Stimulated activated CD8-positive, alpha-beta memory T cell treated with anti-CD3 and anti-CD28 coated beads, Interleukin-4, amount 100 ng/mL, for 24 hours (primary cell): ENCODE results near the gene OR51A2.
"Not testable (repeated sequence)": the region's sequence is repeated elsewhere in the genome, so short reads cannot be mapped to it uniquely, and the experiment has no call there.

Source experiments
- DNase-seq: peaks from one replicate; pipeline ENCODE4 v3.0.0-alpha.2; 2020; ENCODE audit warnings: low read depth

The OR51A2 gene, protein sequence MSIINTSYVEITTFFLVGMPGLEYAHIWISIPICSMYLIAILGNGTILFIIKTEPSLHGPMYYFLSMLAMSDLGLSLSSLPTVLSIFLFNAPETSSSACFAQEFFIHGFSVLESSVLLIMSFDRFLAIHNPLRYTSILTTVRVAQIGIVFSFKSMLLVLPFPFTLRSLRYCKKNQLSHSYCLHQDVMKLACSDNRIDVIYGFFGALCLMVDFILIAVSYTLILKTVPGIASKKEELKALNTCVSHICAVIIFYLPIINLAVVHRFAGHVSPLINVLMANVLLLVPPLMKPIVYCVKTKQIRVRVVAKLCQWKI

DNA sequence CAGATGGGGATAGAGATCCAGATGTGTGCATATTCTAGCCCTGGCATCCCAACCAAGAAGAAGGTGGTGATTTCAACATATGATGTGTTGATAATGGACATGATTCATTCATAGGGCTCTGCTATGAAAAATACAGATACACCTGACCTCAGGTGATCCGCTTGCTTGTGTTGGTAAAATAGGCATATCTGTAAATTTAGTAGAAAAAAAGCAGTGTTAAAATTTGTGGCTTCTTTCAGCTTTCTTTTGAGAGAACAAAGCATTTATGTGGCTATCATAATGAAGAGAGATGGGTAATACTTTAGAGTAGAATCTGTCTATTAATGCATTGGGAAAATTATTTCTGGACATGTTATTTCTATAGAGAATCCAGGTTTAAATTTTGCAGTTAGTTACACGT lies at the start of gene OR51A2:
TSS of gene OR51A2 (minus strand) at position 101 of the 400 bp plus-strand sequence. CDS start at position 101, 0 bp downstream.
- DNase-seq, result not testable (repeated sequence)

DNA sequence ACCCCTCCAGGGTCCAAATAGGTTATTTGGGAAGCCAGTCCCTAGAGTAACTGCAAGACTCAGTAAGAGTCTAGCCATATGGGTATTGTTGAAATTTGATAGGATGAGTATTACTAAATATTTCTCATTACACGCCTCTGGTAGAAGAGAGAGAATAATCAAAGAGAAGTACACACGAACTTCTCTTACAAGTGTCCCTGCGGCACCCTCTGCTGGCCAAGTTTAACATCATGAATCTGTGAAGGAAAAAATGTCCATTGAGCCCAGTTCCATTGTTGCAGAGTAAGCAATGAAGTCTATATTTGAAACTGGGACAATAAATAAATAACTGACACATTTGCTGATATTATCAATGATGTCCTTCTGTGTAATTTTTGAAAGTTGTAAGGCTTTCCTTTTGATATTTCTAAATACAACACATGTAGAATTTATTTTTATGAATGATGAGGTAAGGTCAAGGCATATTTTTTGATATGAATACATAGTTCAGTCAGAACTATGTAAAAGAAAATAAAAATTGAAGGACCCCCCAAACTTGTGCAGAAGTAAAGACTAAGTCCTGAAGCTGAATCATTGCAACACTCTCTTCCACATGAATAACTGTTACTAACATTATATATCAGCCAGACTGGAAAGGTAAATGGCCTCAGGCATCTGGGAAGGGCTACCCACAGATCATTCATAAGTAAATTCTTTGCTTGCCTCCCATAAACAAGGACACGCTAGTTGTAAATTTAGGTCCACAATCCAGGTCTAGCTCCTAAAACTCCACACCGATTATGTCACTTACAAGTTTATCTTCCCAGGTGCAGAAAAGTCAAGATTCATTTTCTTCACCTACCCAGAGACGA lies 49.1 kb upstream of the OR51A2 start:
- DNase-seq, result no peak

DNA sequence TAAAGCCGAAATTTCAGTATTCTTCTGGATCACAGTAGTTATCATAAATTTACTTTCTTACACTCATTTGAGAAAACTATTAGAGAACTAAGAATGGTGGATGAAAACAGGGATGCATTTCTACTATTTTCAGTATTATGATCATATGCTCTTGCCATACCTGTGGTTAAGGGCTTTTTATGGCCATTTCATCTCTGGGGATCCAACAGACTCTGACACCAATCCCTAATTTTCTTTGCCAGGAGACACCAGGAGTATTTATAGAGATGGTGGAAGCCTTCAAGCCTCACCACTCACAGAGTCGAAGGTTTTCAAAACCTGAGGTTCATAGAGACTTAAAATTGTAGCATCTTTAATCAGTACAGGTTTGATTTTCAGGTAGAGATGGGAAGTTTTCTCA lies 39.0 kb upstream of the OR51A2 start, which contains the start of gene OR51L1:
TSS of gene OR51L1 (plus strand) at position 301 of the 400 bp plus-strand sequence. CDS start 4,132 bp downstream, outside the sequence.
- no peak for DNase-seq

DNA sequence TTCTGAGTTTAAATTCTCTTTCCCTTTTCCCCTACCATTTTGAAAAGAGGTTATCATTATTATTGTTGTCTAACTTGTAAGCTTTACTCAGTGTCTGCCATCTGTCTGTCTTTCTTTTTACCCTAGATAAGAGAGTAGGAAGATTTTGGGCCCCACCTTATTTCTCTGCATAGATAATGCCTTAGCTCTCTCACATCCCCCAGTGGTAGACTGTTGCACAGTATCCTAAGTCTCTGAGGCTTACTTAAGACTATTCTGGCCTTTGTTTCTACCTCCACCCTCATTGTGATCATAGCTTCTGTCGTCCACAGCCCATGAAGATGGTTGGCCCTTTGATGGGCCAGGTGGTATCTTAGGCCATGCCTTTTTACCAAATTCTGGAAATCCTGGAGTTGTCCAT lies 35.5 kb upstream of the OR51A2 start:
- no peak for DNase-seq

DNA sequence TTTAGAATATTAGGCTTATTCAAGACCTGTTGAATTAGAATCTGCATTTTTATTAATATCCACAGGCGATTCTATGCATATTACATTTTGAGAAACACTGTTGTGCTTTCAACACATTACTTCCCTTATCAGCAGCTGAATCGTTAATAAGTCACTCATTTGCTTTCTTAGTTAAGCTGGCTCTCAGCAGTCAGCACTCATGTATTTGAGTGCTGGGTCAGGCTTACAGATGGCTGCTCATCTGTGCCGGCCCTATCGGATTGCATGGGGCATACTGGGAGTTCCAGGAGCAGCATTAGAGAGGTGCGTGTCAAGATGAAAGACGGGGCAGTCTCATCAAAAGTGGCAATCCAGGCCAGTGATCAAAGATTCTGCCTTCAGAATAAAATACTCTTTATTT lies 28.3 kb upstream of the OR51A2 start:
- no peak for DNase-seq

DNA sequence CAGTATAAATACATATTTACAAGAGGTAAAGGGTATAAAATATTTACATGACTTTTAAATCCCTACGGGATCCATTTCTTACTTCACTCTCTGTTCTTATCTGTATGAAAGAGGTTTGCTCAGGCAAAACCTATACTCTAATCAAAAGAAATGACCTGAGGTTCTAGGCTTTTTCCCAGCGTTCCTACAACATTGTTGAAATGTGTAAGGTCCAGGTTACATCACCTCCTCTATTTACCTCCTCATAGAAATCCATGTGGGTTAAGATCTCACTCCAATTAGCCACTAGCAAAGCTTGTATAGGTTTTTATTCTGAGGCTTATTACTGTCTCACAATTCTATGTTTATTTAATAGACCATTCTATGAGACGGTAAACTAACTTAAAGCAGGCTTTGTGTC lies 27.2 kb upstream of the OR51A2 start:
- DNase-seq, result no peak

DNA sequence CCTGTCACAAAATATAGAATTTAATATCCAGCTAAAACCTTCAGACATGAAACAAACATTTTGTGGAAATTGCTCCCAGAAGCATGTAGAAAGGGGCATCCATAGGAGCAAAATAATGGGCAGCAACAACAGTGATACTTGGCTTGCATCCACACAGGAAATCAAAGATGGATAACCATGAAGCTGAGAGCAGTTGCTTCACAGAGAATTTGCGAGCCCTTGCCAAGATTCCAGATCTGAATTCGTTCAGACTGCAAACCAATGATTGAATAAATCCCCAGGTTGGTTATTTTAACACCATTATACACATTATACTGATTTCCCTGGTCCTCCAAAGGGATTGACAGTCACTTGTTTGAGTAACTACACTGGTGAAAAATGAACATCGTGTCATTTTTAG lies 23.5 kb upstream of the OR51A2 start:
- no peak for DNase-seq

DNA sequence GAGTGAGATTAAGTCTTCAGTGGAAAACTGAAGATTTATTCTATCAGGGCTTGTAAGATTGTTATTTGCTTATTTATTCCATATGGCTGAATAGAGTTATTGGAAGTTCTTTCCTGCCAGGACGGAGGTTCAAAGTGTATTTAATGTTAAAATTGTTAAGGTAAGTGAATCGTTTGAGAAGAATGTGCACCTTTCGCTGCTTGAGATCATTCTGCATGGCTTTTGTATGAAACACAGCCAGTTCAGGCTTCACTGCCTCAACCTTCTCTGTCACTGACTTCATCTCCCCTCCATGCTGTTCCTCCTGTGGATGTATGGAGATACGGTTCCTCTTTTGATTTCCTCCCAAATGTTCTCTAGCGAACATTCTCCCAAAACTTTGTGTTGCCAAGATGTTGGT lies 19.9 kb upstream of the OR51A2 start:
- no peak for DNase-seq

DNA sequence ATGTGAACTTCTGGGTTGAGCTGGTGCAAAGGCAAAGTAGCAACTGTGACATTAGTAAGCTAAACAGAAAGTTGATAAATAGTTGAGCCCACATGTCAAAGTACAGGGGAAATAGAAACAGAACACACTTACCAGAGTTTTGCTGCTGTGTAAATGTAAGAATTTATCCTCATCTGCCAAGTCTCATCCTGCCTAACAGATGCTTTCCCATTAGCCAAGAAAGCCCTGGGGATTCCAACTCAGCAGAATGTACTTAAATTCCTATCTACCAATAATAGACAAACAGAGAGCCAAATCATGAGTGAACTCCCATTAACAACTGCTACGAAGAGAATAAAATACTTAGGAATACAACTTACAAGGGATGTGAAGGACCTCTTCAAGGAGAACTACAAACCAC lies 7.3 kb upstream of the OR51A2 start:
- DNase-seq, result no peak

DNA sequence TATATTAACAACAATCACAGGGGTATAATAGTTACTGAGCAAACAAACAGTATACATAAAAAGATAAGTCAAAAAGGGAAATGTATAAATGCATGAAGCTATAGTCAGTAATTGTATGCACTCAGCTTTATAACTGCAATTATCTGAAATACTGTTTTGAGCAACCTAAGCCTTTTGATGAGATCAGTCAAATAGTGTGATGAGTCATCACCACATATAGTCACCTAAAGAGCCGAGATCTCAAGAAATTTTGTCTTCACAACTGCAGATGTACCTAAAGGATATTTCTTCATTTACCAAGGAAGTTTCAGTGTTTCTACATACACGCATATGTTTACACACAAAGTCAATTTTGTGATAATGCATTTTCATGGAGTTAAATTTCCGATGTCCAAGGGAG lies 5.4 kb upstream of the OR51A2 start:
- DNase-seq, result no peak

DNA sequence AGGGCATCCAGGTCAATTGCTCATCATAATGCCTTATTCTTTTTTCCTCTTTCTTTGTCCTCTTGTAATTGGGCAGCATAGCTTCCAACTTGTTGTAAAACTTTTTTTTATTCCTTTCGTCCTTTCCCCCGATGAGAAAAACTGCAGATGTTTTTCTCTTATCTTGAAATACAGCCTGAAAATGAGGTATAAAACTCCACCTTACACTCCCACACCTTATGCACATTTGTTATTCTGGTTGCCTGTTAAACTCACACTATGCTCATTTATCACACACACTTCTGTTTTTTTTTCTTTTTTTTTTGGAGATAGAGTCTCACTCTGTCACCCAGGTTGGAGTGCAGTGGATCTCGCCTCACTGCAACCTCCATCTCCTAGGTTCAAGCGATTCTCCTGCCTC lies 1.9 kb upstream of the OR51A2 start:
- no peak for DNase-seq

DNA sequence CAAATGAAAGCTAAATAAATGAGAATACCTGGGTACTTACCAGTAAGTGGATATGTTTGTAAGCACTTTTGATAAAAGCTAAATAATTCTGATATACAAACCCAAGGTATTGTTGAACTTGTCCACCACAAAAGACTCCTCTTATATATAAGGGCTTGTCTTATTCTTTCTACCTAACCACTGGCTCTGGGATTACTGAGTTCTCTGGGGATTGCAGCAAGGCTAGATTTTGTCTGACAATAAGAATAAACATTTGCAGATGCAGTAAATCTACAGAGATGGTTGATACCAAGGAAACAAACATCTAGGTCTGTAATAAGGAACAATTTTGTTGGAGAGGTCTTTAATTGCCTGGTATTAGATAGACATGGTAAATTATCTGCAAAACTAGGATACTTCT lies 8.0 kb downstream of the OR51A2 start, which contains the start of gene OR51A4:
TSS of gene OR51A4 (minus strand) at position 101 of the 400 bp plus-strand sequence. CDS start 505 bp downstream, outside the sequence.
- DNase-seq, result no peak

DNA sequence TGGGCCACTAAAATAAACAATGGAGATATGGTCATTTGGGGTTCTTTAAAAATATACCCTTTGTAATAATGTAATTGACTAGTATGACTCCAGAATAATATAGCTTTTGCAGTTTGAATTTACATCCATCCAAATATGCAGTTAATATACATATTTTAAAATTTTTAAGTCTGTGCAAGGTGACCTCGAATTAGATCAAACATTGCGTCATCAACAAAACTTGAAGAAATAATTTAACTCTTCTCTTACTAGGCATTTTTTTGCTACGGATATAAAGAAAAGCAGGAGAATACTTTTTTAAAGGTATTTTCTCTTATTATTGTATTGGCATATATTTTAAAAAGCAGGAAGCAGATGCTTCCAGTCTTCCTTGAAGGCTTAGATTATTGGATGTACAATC lies 18.8 kb downstream of the OR51A2 start:
- DNase-seq, result no peak

DNA sequence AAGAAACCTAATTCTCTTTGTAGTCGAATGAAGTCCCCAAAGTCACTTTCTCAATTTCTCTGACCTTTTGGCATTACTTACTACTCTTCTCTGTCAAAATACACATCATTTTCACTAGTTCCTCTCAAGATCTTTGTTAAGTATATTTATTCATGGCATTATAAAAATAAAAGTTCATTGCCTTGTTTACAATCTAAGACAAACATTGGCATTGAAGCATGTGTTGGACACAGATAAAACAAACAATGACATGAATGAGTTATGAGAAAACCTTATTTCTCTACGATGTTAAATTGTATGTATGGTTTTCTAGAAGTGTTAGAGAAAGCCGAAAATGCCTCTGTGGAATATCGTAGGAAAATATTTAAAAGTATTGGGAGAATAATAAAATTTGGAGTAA lies 22.8 kb downstream of the OR51A2 start:
- DNase-seq, result no peak

DNA sequence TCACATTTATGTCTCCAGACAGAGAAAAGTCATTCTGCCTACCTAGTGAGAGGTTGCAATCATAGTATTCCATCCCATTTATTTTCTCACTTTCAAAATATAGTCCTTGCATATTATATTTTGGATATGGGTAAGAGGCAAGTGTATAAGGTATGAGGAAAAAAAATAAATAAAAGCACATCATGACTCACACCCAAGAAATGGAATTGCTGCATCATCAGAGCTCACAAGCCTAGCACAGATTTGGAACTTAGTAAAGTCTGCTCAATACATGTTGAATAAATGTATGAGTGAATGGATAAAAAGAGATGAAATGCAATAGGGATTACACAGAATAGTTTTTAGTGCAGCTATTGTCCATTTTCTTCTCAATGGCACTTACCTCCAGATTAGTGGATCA lies 28.9 kb downstream of the OR51A2 start:
- no peak for DNase-seq

DNA sequence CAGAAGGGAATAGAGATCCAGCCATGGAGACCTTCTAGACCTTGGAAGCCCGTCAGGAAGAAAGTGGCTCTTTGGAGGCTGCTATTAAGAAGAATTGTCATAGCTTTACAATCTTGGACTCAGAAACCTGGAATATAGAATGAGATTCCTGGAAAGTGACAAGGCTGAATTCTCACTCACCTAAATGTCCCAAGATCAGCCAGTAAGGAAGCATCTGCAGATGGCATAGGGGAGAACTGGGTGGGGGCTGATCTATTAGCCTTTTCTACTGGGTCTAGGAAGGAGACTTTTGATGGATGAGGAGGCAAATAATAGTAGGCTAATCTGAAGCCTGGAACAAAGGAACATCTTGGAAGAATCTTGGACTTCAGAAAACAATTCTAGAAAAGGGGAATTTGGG lies 31.3 kb downstream of the OR51A2 start, which contains the start of gene OR51G1:
TSS of gene OR51G1 (minus strand) at position 101 of the 400 bp plus-strand sequence. CDS start at position 101, 0 bp downstream.
- DNase-seq, result no peak

DNA sequence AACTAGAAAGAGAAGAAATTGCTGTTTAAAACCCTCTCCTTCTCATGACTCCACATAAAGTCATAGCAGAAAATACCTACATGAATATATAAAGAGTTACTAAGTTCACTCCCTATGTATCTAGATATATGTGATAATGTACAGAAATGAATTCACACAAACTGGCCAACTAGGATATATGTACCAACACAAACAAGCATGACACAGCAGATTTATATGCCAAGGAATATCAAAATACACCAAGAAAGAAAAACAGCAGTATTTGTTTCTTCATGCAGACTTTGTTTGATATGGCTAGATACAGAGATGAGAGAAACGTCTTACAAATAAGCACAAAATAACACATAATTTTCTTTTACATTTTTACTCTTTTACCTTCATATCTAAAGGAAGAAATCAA lies 33.2 kb downstream of the OR51A2 start:
- DNase-seq, result no peak

DNA sequence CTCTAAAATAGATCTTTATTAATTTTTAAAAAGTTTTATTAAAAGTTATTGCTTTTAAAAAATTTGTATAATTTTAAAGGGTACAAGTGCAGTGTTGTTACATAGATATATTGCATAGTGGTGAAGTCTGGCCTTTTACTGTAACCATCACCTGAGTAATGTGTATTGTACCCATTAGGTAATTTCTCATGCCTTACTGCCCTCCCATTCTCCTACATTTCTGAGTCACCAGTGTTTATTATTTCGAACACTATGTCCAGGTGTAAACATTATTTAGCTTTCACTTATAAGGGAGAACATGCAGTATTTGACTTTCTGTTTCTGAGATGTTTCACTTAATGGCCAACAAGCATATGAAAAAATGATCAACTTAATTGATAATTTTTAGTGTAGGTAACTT lies 33.7 kb downstream of the OR51A2 start:
- DNase-seq, result no peak

DNA sequence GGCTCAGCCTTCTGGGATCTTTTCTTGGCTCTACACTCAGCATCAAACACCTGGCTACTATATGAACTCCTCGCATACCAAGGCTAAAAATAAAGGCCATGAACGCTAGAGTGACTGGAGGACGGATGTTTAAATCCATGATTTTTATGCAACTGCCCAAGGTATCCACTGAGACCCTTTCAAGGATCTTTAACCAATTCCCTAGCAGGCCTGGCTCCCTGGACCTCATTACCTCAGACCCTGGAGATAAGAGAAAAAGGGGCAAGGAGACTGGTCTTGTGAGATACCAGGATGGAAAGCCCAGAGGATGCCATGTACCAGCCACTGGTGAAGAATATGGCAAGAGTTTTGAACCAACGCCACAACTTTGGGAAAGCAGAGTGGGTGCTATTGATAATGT lies 36.3 kb downstream of the OR51A2 start, which contains the start of gene OR51G2:
TSS of gene OR51G2 (minus strand) at position 101 of the 400 bp plus-strand sequence. CDS start 3,687 bp downstream, outside the sequence.
- no peak for DNase-seq

DNA sequence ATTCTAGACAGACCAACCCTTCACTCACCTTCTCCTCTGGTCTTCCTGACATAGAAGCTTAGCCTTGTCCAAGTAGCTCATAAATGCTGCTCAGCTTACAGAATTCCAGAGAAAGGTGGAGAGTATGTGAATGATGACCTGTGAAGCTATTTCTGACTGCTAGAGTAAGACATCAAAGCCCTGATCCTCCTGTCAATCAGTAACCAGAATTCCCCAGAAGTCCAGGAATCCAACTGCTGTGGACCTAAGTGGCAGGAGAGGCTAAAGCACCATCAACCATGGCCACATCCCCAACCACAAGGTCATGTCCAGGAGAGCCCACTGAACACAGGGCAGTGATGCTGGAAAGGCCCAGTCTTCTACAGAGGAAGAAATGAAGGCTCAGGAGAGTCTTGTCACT lies 38.9 kb downstream of the OR51A2 start:
- DNase-seq, result no peak
